K562 (cell line): ENCODE measurements around the gene NEURL1. TPM values are rescaled to one million over a fixed set of nuclear protein-coding genes. Genes with fewer than 3 reads are reported as not detected.

Experiments
- ATAC-seq: fragments of 200-7000 bp; cut with Tn5 transposase; 3 replicates; pipeline ENCODE4 v1.9.1; 2020; ENCODE audit warnings: moderate library complexity
- BruUV-seq: library from RNA; stranded (reverse); fragments of 400-500 nt; replicated peaks from 2 replicates; lab custom pipeline; 2021; lab: Mats Ljungman, UMichigan
- CTCF ChIA-PET: fragments of 300-600 bp; formaldehyde crosslinking; extraction: SDS; loops from one replicate; lab custom pipeline; 2021; ENCODE audit warnings: low intra/inter-chr PET ratio; lab: Yijun Ruan, JAX
- POLR2A ChIA-PET: fragments of 300-600, 350-650 bp; sonication (Branson Sonifier 250); formaldehyde crosslinking; extraction: SDS; loops from one replicate; lab custom pipeline; 2021; ENCODE audit warnings: antibody characterized with exemption, inconsistent platforms; lab: Yijun Ruan, JAX
- DNase-seq, 4 experiments: peaks; one replicate each; pipeline versions ENCODE4 v3.0.0 to v3.0.0-alpha.2; 2011 to 2018; ENCODE audit warnings: low spot score in 3 of 4, mixed read lengths in 3 of 4; ENCODE audit errors: extremely low read depth in 1 of 4
- FAIRE-seq: peaks from 2 replicates; lab custom pipeline; 2011; peaks lifted over from hg19 to GRCh38; lab: Jason Lieb, UNC
- H2AFZ ChIP-seq: 2 replicates; pipeline ENCODE4 v1.6.0; 2011; ENCODE audit warnings: low read depth, low read length, control low read depth, inconsistent platforms
- H3K27ac ChIP-seq: fragments of 200-600 bp; 3 replicates; pipeline ENCODE4 v1.8.0; 2011; ENCODE audit warnings: low read depth, mild to moderate bottlenecking, control low read depth, inconsistent platforms, low read length, moderate library complexity, mixed read lengths; ENCODE audit errors: extremely low read depth
- H3K27me3 ChIP-seq, 2 experiments: fragments of 300-600 bp in 1 of 2; 2 replicates in 1 of 2; 3 replicates in 1 of 2; pipeline versions ENCODE4 v1.6.0 to v1.8.0; 2011; ENCODE audit warnings: inconsistent platforms in 2 of 2, low read length in 2 of 2, mild to moderate bottlenecking in 1 of 2, mixed read lengths in 1 of 2, moderate library complexity in 1 of 2; ENCODE audit not compliant: control insufficient read depth in 2 of 2, insufficient read depth in 2 of 2
- H3K36me3 ChIP-seq: fragments of 300-600 bp; 3 replicates; pipeline ENCODE4 v1.8.0; 2011; ENCODE audit warnings: mild to moderate bottlenecking, low read length, inconsistent platforms; ENCODE audit not compliant: control insufficient read depth, insufficient read depth
- H3K4me1 ChIP-seq, 2 experiments: fragments of 200-600 bp in 1 of 2; replicated peaks in 1 of 2; 2 replicates in 1 of 2; 3 replicates in 1 of 2; pipeline versions ENCODE4 v1.5.1 to v1.8.0; 2011; ENCODE audit warnings: inconsistent platforms in 2 of 2, low read length in 2 of 2, mild to moderate bottlenecking in 1 of 2, mixed read lengths in 1 of 2, moderate library complexity in 1 of 2; ENCODE audit not compliant: control insufficient read depth in 2 of 2, insufficient read depth in 2 of 2
- H3K4me2 ChIP-seq: 2 replicates; pipeline ENCODE4 v1.6.1; 2011; ENCODE audit warnings: low read length, control low read depth, inconsistent platforms, mixed read lengths; ENCODE audit not compliant: insufficient read depth
- H3K4me3 ChIP-seq: fragments of 200-600 bp; sonication (generic), shearing (Covaris generic); 2 replicates; pipeline ENCODE4 v1.5.1; 2016; ENCODE audit warnings: control low read depth, inconsistent platforms
- H3K79me2 ChIP-seq: fragments of 200-600 bp; 3 replicates; pipeline ENCODE4 v1.8.0; 2011; ENCODE audit warnings: low read length, inconsistent platforms; ENCODE audit not compliant: control insufficient read depth, insufficient read depth
- H3K9ac ChIP-seq, 2 experiments: 2 replicates each; pipeline versions ENCODE4 v1.6.0 to v1.6.1; 2011; ENCODE audit warnings: low read depth in 2 of 2, low read length in 2 of 2, control low read depth in 1 of 2, inconsistent platforms in 1 of 2, mild to moderate bottlenecking in 1 of 2, mixed read lengths in 1 of 2; ENCODE audit not compliant: insufficient read depth in 1 of 2
- H3K9me1 ChIP-seq: one replicate; pipeline ENCODE4 v1.6.0; 2011; ENCODE audit warnings: inconsistent platforms, mild to moderate bottlenecking, low read length, moderate library complexity; ENCODE audit not compliant: control insufficient read depth, insufficient read depth
- H3K9me3 ChIP-seq: replicated peaks from 2 replicates; pipeline ENCODE4 v1.5.1; 2011; ENCODE audit warnings: low read depth, low read length, inconsistent platforms; ENCODE audit not compliant: control insufficient read depth, insufficient read depth
- H4K20me1 ChIP-seq: replicated peaks from 2 replicates; pipeline ENCODE4 v1.6.1; 2011; ENCODE audit warnings: low read length, inconsistent platforms, mixed read lengths; ENCODE audit not compliant: control insufficient read depth, insufficient read depth
- ESRRA ChIP-seq: fragments of 450-650 bp; IDR thresholded peaks from 2 replicates; pipeline ENCODE4 v1.6.1; 2014; ENCODE audit warnings: low read depth, mild to moderate bottlenecking, moderate library complexity, borderline replicate concordance
- ETS2 ChIP-seq: IDR thresholded peaks from 2 replicates; pipeline ENCODE4 v1.6.1; 2016; ENCODE audit warnings: borderline replicate concordance, missing genetic modification characterization, mild to moderate bottlenecking, moderate library complexity, missing compliant biosample characterization; ENCODE audit not compliant: poor library complexity, severe bottlenecking
- FOXO4 ChIP-seq: fragments of 450-650 bp; formaldehyde crosslinking; IDR thresholded peaks from 2 replicates; pipeline ENCODE4 v1.4.0; 2020; ENCODE audit warnings: mild to moderate bottlenecking, moderate library complexity
- HOMEZ ChIP-seq: fragments of 250-450 bp; sonication (Bioruptor Pico); IDR thresholded peaks from 2 replicates; pipeline ENCODE4 v1.4.0; 2020; ENCODE audit warnings: mild to moderate bottlenecking, moderate library complexity
- IFI16 ChIP-seq: fragments of 250-450 bp; sonication (Bioruptor Pico); IDR thresholded peaks from 2 replicates; pipeline ENCODE4 v2.1.2; 2022; ENCODE audit warnings: mild to moderate bottlenecking, inconsistent platforms
- NR3C1 ChIP-seq: sonication (generic); formaldehyde crosslinking; IDR thresholded peaks from 2 replicates; pipeline ENCODE4 v1.8.1; 2022; ENCODE audit warnings: missing genetic modification reagents
- RAD21 ChIP-seq, 2 experiments: fragments of 250-450 bp in 1 of 2; fragments of 450-650 bp in 1 of 2; sonication (Bioruptor Pico) in 1 of 2; formaldehyde crosslinking in 1 of 2; IDR thresholded peaks in 1 of 2; conservative IDR thresholded peaks in 1 of 2; 2 replicates each; pipeline versions ENCODE4 v1.4.0 to v1.8.0; 2020 to 2022; ENCODE audit warnings: mild to moderate bottlenecking in 2 of 2, moderate library complexity in 1 of 2
- ZC3H11A ChIP-seq: IDR thresholded peaks from 2 replicates; pipeline ENCODE4 v1.6.1; 2012; ENCODE audit warnings: low read depth, low read length, improper control_type of control experiment
- WGBS: fragments of 100-300 bp; shearing (Covaris generic); methylation state at CpG from one replicate; pipeline ENCODE4 v1.1.6; 2016; ENCODE audit warnings: low coverage, mixed read lengths; ENCODE audit not compliant: insufficient coverage; ENCODE audit errors: missing lambda C conversion rate; 5-methylcytosine and 5-hydroxymethylcytosine counted together
- in situ Hi-C: fragments of 300-500 bp; cut with MboI; formaldehyde crosslinking; loops from 4 replicates; pipeline ENCODE4 v1.15.0; 2018; ENCODE audit warnings: inconsistent platforms, mixed read lengths
- intact Hi-C: fragments of 100-400 bp; cut with micrococcal nuclease; formaldehyde crosslinking; loops from 2 replicates; pipeline ENCODE4 v1.14.2; 2022
- polyA plus RNA-seq, 8 experiments: library from polyadenylated mRNA; depleted of rRNA in 4 of 8; stranded (reverse) in 5 of 8; unstranded in 3 of 8; fragments of >200 nt; fragmentation: Nextera tagmentation in 2 of 8; fragmentation: Illumina TruSeq in 1 of 8; extraction: Ambion mirVana in 2 of 8; extraction: Trizol in 1 of 8; gene quantifications; 2 replicates each; pipeline versions ENCODE4 v1.2.1 to v1.2.3, GENCODE V29; 2011 to 2014; ENCODE audit warnings: inconsistent platforms in 1 of 8, missing spikeins in 1 of 8
- total RNA-seq, 7 experiments: library from RNA; depleted of rRNA in 6 of 7; stranded (reverse); fragments of >200 nt in 6 of 7; fragmentation: Illumina TruSeq in 2 of 7; extraction: Trizol in 2 of 7; gene quantifications; 2 replicates each; pipeline versions ENCODE4 v1.2.1 to v1.2.3, GENCODE V29; 2011 to 2021; ENCODE audit warnings: low replicate concordance in 1 of 7
- TF ChIP-seq, protein P1 (sequence below): IDR thresholded peaks from 2 replicates; pipeline ENCODE4 v1.6.1; 2011; ENCODE audit not compliant: insufficient read length; ENCODE audit errors: extremely low read depth
- TF ChIP-seq, protein P2 (sequence below), 3 experiments: IDR thresholded peaks in 2 of 3; conservative IDR thresholded peaks in 1 of 3; 2 replicates each; pipeline ENCODE4 v1.5.1; 2011 to 2012; ENCODE audit warnings: low read length in 3 of 3, mild to moderate bottlenecking in 3 of 3, control low read depth in 2 of 3, improper control_type of control experiment in 1 of 3, inconsistent platforms in 1 of 3, low read depth in 1 of 3, mixed read lengths in 1 of 3, moderate library complexity in 1 of 3; ENCODE audit not compliant: insufficient read depth in 2 of 3

Gene NEURL1
- total and polyA plus RNA-seq, 9 of the 15 experiments (the other 6 are each of a cell fraction or from before 2014, with no cell fraction given) = 0.01 to 0.45 (median 0.16) TPM; not detected in 5

DNA sequence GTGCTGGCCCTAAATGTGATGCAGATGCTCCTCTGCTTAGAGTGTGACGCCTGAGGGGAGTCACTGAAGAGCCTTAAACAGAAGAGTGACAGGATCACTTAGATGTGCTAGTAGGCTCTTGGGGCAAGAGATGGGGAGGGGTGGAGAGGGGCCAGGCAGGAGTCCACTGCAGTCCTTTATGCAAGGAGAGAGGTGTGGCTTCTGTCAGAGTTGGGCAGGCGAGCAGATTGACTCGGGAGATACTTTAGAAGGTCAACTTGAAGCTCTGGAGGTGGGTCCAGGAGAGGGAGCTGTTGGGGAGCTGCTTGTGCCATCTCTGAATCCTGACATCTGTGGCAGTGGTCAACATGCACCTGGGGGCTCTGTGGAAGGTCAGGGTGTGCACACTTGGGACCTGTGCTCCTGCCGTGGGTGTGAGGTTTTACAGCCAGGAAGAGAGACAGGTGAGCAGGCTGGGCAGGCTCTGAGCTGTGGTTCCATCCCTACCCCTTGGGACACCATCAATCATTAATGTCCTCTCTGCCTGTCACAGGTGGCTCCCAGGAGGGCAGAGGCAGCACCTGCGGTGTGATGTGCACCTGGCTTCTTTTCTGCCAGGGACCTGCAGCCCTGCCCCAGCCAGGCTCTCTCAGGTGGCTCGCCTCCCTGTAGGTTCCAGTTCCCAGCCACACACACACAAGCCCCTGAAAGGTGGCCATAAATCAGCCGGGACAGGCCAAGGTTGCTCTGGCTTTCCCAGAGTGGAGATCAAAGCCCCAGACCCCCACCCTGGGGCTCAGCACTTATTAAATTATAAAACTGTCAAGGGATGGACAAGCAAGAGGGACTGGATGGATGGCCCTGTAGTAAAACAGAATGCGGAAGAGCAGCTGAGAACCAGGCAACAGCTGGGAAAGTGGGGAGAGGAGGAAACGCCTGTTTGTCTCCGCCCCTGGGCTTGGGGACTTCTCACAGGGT, 14.0 kb downstream of the NEURL1 start:
- ChIA-PET CTCF (no interaction called here), POLR2A (interaction anchor here (0.6 kb wide), 1 partner anchor 1108 kb away, joined by 4 read pairs; no protein-coding TSS in a partner anchor)
- Histone ChIP-seq H2AFZ (no peak overlapping the region), H4K20me1 (no peaks in the 10 kb centered on the region), H3K36me3 (no peaks in the 10 kb centered on the region), H3K79me2 (no peaks in the 10 kb centered on the region), H3K4me3 (no peak overlapping the region), H3K27me3 (peaks cover 3 to 36% of the 10 kb centered on the region in 2 experiments; a peak in 3 of 5 replicates), H3K4me1 (peaks cover 0 to 10% of the 10 kb centered on the region in 2 experiments; a peak in 4 of 5 replicates), H3K9me1 (no peaks in the 10 kb centered on the region), H3K27ac (no peak overlapping the region), H3K9me3 (no peaks in the 10 kb centered on the region), H3K4me2 (no peak overlapping the region), H3K9ac (no peak overlapping the region)
- in situ Hi-C loops (no loop called here), intact Hi-C loops (no loop called here)
- no peak for FAIRE-seq
- ATAC-seq = peak; percentile 30; the same call in 2 of the 3 replicates
- DNase-seq = peak in 1 of 4 experiments; percentile 8
- 2% methylated on average over 6 of the region's 10 CpGs for WGBS
- no TSS peak for BruUV-seq
- TF ChIP-seq FOXO4 (CRISPR knock-in tag) = no peak
- no peak for TF ChIP-seq ZC3H11A
- no peak for TF ChIP-seq NR3C1 (CRISPR knock-in tag)
- TF ChIP-seq ETS2 = no peak
- TF ChIP-seq IFI16 = no peak
- TF ChIP-seq, protein P1, sequence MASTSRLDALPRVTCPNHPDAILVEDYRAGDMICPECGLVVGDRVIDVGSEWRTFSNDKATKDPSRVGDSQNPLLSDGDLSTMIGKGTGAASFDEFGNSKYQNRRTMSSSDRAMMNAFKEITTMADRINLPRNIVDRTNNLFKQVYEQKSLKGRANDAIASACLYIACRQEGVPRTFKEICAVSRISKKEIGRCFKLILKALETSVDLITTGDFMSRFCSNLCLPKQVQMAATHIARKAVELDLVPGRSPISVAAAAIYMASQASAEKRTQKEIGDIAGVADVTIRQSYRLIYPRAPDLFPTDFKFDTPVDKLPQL = no peak
- TF ChIP-seq ESRRA = peak; percentile 24; the same call in 1 of the 2 replicates
- TF ChIP-seq RAD21 (CRISPR knock-in tag; conservative IDR thresholded peaks at IDR 0.05 in 1 of 2, IDR thresholded peaks at IDR 0.05 in 1 of 2) = 0 out of 4 replicates have a peak, but pooled peaks of 1 of the 2 experiments have one; percentile 13
- TF ChIP-seq HOMEZ (CRISPR knock-in tag) = no peak
- TF ChIP-seq, protein P2, sequence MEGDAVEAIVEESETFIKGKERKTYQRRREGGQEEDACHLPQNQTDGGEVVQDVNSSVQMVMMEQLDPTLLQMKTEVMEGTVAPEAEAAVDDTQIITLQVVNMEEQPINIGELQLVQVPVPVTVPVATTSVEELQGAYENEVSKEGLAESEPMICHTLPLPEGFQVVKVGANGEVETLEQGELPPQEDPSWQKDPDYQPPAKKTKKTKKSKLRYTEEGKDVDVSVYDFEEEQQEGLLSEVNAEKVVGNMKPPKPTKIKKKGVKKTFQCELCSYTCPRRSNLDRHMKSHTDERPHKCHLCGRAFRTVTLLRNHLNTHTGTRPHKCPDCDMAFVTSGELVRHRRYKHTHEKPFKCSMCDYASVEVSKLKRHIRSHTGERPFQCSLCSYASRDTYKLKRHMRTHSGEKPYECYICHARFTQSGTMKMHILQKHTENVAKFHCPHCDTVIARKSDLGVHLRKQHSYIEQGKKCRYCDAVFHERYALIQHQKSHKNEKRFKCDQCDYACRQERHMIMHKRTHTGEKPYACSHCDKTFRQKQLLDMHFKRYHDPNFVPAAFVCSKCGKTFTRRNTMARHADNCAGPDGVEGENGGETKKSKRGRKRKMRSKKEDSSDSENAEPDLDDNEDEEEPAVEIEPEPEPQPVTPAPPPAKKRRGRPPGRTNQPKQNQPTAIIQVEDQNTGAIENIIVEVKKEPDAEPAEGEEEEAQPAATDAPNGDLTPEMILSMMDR (IDR thresholded peaks at IDR 0.05 in 2 of 3, conservative IDR thresholded peaks at IDR 0.05 in 1 of 3; ENCODE audit: insufficient read depth in 2 of 3, low read depth in 1 of 3, low read length in 3 of 3) = peak in 2 of 3 experiments; percentile 6 to 25; a peak in 1 of 6 replicates
